Measurements from ENCODE around the gene HEYL.

The HEYL gene

GRCh38 chr1:39639305-39640130 lies at the start of gene HEYL:
Gene HEYL (minus strand): TSS chr1:39639643. CDS start chr1:39639625, 18 bp downstream.
- no peak for FAIRE-seq

GRCh38 chr1:39689214-39689613 lies 49.8 kb upstream of the HEYL start:
- no peak for FAIRE-seq

- FAIRE-seq: no peak
These were observed 49.3 kb upstream of the HEYL start for GRCh38 chr1:39688706-39689105.

- FAIRE-seq: no peak
These were observed 47.8 kb upstream of the HEYL start for GRCh38 chr1:39687243-39687642.

GRCh38 chr1:39685071-39685470 lies 45.6 kb upstream of the HEYL start:
- FAIRE-seq: no peak

- FAIRE-seq: no peak
These were observed 44.8 kb upstream of the HEYL start for GRCh38 chr1:39684313-39684664.

GRCh38 chr1:39683591-39684312 lies 44.3 kb upstream of the HEYL start:
- FAIRE-seq: no peak

GRCh38 chr1:39681999-39682398 lies 42.6 kb upstream of the HEYL start:
- FAIRE-seq: no peak

- FAIRE-seq: no peak
These were observed 41.9 kb upstream of the HEYL start for GRCh38 chr1:39681294-39681693.

DNA sequence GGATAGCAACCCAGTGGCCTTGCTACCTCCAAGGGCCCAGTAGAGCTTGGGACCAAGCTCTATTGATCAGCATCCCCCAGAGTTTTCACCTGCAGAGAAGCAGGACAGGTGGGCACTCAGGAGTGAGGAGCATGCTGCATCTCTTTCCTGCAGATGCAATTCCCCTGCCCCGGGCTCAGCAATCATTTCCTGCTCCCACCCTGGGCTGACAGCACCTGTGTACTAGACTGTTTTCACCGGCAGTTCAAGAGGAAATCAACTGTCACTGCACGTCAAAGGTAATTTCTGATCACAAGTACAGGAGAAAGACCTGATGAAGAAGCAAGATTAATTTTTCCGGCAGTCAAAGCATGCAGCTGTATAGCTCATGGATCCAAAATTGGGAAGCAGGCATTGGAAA lies 41.3 kb upstream of the HEYL start:
- FAIRE-seq: no peak

- FAIRE-seq: no peak
These were observed 40.4 kb upstream of the HEYL start for GRCh38 chr1:39679821-39680220.

GRCh38 chr1:39678889-39679288 lies 39.4 kb upstream of the HEYL start:
- no peak for FAIRE-seq

DNA sequence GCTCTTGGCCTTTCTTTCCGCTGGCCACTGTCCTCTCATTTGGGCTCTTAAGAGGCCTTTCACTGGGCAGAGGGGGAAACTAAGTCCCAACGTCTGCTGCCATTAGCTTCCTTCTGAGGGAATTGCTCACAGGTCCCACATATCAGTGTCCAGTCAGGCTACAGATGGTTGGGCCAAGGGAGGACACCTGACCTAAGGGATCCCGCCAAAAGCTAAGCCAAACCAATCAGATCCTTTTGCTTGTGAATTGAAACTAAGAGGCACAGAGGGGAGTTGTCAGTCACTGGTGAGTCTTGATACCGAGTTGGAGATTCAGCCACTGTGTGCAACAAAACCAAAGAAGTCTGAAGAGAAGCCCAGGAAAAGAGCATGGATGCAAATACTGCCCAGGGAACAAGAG lies 38.2 kb upstream of the HEYL start:
- no peak for FAIRE-seq

- no peak for FAIRE-seq
These were observed 37.6 kb upstream of the HEYL start for GRCh38 chr1:39676948-39677548.

DNA sequence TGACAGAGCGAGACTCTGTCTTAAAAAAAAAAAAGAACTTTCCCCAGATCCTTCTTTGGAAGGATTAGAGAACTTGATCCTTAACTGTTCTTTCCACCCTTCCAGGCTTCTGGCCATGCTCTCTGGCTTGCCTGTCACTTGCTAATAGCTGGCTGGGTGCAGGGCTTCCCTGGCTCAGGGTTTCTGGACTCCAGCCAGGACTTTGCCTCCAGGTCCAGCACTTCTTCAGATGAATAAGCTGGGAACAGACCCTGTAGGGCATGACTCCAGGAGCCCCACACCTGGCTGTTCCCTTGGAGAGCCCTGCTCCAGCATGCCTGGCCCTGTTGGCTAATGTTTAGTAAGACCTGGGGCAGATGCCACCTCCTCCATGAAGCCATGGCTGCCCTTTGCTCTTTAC lies 35.8 kb upstream of the HEYL start:
- FAIRE-seq: no peak

- FAIRE-seq: no peak
These were observed 33.8 kb upstream of the HEYL start for GRCh38 chr1:39673215-39673614.

- no peak for FAIRE-seq
These were observed 33.1 kb upstream of the HEYL start for GRCh38 chr1:39672551-39672947.

GRCh38 chr1:39671793-39672550 lies 32.5 kb upstream of the HEYL start, which contains the start of gene NT5C1A:
Gene NT5C1A (minus strand): TSS chr1:39672107. CDS start chr1:39672038, 69 bp downstream.
- no peak for FAIRE-seq

DNA sequence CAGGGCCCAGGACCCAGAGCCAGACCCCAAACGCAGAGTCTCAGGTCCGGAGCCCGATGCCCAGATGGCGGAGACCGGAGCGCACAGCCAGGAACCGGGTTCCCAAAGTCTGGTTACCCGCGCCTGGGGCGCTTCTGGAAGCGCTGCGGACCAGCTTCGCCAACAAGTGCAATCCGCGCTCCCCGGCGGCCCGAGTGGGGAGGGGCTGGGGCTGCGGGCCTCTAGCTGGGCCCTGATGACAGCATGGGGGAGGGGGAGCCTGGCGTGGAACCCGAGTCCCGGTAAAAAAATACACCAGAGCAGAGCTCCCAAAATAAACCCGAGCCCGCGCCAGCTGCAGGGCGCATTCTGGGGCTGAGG lies 32.0 kb upstream of the HEYL start:
- no peak for FAIRE-seq

GRCh38 chr1:39670689-39671088 lies 31.2 kb upstream of the HEYL start:
- FAIRE-seq: no peak

- no peak for FAIRE-seq
These were observed 29.5 kb upstream of the HEYL start for GRCh38 chr1:39668894-39669293.

DNA sequence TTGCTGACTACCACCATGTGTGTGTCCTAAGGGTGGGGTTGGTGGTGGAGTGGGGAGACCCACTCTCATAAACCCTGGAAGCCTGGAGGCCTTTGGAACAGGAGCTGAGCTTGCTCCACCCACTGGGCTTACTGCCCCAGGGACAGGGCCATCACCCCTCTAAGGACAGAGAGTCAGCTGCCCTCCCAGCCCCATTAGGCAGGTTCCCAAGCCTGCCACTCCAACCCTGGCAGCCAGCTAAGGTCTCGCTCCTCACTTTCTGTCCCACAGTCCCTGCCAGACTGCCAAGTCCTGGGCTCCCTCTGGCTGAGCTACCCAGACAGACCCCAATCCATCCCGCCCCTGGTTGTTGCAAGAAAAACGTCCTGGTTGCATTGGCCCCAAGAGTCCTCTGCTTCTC lies 28.7 kb upstream of the HEYL start:
- FAIRE-seq: no peak

GRCh38 chr1:39666772-39667171 lies 27.3 kb upstream of the HEYL start:
- no peak for FAIRE-seq
